Stimulated activated CD4-positive, alpha-beta T cell treated with anti-CD3 and anti-CD28 coated beads, TNF-alpha, amount 100 ng/mL, for 24 hours (primary cell): ENCODE measurements around the gene SLC51B.
"Not testable (repeated sequence)": the region's sequence is repeated elsewhere in the genome, so short reads cannot be mapped to it uniquely, and the experiment has no call there.

Experiments
- DNase-seq, 3 experiments: peaks; one replicate each; pipeline ENCODE4 v3.0.0-alpha.2; 2020; ENCODE audit warnings: low read depth in 3 of 3

Gene SLC51B

GRCh38 chr15:65099801-65100200, 54.6 kb downstream of the SLC51B start:
- DNase-seq = not testable (repeated sequence)

- no peak for DNase-seq
Observed at GRCh38 chr15:65100442-65100841, 55.3 kb downstream of the SLC51B start.

GRCh38 chr15:65101411-65101890, 56.3 kb downstream of the SLC51B start:
- DNase-seq = peak; percentile 16 to 54 (median 24)

- no peak for DNase-seq
Observed at GRCh38 chr15:65101891-65102708, 56.9 kb downstream of the SLC51B start.

GRCh38 chr15:65102912-65103311, 57.7 kb downstream of the SLC51B start:
- no peak for DNase-seq
